GM12801 (cell line): ENCODE measurements around the gene LRRC3.

ENCODE experiments used
- TF ChIP-seq, protein P1 (sequence below): IDR thresholded peaks from one replicate; pipeline ENCODE4 v1.5.1; 2011; ENCODE audit warnings: control low read depth; ENCODE audit not compliant: insufficient read length; ENCODE audit errors: extremely low read depth

The LRRC3 gene

DNA sequence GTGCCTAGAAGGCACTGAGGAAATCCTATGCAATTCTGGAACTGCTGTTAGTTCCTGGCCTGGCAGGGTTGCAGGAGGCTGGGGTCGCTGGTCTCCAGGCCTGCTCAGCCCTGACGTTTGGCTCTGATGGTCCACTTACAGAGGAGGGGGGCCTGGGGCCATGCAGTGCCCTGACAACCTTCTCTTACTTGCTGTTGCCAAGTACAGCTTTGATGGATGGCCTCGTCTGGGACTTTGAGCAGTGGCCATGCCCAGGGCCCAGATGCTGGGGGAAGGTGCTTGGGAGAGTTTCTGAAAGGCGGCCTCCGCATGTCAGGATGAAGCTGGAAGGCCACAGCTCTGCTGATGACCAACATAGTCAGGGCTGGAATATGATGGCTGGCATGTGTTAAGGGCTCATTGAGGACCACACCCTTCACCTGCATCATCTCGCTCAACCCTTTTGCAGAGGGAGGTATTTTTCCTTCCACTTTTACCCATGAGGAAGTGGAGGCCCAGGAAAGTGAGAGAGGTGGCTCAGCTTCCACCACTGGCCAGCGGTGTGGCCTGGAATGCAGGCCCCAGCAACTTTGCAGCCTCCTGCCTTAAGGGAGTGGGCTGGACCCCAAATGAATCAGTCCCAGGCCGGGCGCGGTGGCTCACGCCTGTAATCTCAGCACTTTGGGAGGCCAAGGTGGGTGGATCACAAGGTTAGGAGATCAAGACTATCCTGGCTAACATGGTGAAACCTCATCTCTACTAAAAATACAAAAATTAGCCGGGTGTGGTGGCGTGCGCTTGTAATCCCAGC is 34.7 kb upstream of the LRRC3 start:
- TF ChIP-seq, protein P1, sequence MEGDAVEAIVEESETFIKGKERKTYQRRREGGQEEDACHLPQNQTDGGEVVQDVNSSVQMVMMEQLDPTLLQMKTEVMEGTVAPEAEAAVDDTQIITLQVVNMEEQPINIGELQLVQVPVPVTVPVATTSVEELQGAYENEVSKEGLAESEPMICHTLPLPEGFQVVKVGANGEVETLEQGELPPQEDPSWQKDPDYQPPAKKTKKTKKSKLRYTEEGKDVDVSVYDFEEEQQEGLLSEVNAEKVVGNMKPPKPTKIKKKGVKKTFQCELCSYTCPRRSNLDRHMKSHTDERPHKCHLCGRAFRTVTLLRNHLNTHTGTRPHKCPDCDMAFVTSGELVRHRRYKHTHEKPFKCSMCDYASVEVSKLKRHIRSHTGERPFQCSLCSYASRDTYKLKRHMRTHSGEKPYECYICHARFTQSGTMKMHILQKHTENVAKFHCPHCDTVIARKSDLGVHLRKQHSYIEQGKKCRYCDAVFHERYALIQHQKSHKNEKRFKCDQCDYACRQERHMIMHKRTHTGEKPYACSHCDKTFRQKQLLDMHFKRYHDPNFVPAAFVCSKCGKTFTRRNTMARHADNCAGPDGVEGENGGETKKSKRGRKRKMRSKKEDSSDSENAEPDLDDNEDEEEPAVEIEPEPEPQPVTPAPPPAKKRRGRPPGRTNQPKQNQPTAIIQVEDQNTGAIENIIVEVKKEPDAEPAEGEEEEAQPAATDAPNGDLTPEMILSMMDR = no peak

DNA sequence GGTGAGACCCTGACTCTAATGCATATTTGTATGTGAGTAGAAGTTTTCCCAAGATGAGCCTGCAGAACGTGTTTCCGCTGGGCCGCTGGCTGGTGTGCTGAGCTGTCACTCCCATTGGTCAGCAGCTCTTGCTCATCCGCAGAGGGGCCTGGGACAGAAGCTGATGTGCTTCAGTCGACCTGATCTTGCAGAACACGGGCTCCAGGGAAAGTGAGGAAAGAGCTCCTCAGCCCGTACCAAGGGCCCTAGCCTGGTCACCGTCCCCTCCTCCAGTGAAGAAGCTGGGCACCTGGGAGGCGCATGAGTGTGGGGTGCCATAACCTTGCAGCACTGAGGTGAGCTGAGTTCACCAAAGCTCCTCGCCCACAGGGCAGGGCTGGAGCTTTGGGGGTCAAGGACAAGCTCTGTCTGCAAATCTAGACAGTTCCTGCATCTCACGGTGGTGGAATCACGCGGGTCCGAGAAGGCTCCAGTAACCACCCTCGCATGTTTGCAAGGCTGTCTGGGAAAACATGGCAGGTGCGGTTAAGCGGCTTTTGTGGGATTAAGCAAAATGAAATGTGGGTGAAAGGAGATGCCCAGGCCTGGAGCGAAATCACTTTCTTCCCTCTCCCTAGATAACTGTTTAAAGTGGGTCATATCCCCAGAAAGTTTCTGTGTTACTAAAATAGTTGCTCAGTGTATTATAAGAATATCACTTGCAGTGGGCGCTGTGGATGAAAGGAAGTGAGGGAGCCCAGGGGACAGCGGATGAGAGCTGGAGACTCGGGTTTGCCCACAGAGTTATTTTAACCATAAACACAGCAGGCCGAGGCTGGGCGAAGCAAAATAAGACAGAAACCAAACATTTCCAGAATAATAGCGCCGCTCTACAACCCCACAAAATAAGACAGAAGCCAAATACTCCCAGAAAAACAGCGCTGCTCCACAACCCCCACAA is 33.1 kb upstream of the LRRC3 start:
- TF ChIP-seq, protein P1 = no peak

DNA sequence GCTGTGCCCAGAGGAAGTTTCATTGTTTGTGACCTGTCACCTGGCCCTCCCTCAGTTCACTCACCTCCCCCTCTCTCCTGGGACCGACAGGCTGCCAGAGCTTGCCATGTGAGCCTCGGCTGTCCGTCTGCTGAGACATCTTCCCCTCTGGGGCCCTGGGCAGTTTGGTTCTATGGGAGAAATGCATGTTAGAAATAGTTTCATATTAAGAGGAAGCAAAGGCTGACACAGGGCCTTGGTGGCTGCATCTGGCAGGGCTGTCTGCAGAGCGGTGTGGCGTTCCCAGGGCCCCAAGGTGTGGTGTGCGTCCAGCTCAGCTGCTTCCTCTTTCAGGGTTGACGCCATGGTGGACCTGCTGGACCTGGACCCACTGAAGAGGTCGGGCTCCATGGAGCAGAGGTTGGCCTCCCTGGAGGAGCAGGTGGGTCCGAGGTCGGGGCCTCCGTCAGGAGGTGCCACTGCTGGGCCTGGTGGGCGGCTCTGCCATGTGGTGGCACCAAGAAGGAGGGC is 31.9 kb upstream of the LRRC3 start:
- TF ChIP-seq, protein P1 = no peak

DNA sequence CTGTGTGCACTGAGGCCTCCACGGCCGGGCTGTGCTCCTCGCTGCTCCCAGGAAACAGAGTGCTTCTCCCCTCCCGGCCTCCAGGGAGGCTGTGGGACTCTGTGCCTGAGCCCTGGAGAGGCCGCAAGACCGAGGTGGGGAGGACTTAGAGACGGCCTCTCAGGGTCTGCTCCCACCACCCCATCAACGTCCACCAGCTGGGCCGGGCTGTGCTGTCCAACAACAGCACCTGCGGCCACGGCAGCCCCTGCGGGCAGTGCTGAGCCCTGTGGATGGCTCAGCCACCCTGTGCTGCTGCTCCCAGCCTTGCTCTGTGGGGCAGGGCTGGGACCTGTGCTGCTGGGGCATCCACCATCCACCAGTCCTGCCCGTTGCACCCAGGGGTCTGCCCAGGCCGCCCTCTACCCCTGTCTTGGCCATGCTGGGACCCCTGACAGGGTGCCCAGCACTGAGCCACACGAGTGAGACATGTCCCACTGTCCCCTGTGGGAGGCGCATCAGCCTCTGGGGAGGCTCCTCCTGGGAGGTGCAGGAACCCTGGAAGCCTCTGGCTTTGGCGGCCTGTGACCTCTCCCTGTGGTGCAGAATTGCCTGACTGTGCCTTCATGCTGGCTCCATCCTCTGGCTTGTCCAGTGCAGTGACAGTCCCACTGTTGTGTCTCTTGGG is 31.2 kb upstream of the LRRC3 start:
- TF ChIP-seq, protein P1 = no peak

DNA sequence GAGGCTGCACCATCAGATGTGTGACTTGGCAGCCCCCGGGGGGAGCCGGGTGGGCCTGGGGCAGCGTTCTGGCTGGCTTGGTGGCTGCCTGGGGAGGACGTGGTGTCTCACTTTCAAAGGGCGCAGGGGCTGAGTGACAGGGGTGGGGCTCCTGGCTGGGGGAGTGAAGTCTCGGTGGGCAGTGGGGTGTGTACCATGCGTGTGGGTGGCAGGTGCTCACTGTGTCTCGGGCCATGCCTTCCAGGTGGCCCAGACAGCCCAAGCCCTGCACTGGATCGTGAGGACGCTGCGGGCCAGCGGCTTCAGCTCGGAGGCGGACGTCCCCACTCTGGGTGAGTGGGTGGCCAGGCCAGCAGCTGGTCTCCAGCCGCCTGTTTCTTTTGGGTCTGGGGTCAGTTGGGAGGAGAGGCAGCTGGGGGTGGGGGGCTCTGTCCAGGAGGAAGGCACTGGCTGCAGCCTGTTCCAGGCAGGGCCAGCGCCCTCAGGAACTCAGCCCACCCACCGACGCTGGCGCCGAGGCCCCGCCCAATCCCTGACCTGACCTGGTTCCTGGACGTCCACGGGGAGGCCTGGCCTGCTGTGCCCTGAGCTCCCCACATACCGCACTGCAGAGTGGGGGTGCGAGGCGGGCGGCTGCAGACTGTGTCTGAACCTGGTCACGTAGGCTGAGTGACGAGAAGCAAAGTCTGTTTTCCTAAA is 30.6 kb upstream of the LRRC3 start:
- TF ChIP-seq, protein P1 = no peak

DNA sequence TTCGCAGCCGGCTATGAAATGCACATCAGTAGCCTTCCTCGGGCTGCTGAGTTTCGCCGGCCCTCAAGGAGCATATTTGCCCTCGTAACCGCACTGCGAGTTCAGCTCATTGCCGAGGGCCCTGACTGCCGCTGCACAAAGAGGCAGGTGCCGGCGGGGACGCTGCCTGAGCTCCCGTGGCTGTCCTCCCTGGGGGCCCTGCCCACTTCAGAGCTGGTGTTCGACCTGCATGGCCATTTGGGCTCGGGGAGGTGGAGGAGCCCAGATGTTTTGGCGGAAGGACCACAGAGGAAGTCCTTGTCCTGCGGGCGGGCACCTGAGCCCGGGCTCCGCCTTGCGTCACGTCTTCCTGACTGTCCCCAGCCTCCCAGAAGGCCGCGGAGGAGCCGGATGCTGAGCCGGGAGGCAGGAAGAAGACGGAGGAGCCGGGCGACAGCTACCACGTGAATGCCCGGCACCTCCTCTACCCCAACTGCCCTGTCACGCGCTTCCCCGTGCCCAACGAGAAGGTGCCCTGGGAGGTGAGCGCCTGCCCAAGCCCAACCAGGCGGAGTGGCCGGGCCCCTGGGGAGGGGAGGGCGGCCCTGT is 29.9 kb upstream of the LRRC3 start:
- TF ChIP-seq, protein P1 = no peak
